ENCODE data around the gene NUP188.

NUP188 gene

GRCh38 chr9:129007766-129008468 is 60.4 kb downstream of the NUP188 start:
- DNase-seq (ENCODE audit: low read depth) = no peak

GRCh38 chr9:129008469-129008965 is 61.0 kb downstream of the NUP188 start:
- DNase-seq (ENCODE audit: low read depth) = no peak

- no peak for DNase-seq (ENCODE audit: low read depth)
These were observed 61.6 kb downstream of the NUP188 start for GRCh38 chr9:129008986-129009583.

- no peak for DNase-seq (ENCODE audit: low read depth)
These were observed 62.2 kb downstream of the NUP188 start for GRCh38 chr9:129009584-129010141.

- DNase-seq (ENCODE audit: low read depth) = no peak
These were observed 62.9 kb downstream of the NUP188 start for GRCh38 chr9:129010267-129010975.

GRCh38 chr9:129011170-129011569 is 63.7 kb downstream of the NUP188 start:
- DNase-seq (ENCODE audit: low read depth) = no peak

GRCh38 chr9:129011761-129012181 is 64.3 kb downstream of the NUP188 start:
- no peak for DNase-seq (ENCODE audit: low read depth)

GRCh38 chr9:129012343-129012742 is 64.8 kb downstream of the NUP188 start:
- no peak for DNase-seq (ENCODE audit: low read depth)

GRCh38 chr9:129012893-129013448 is 65.5 kb downstream of the NUP188 start:
- DNase-seq (ENCODE audit: low read depth) = no peak

GRCh38 chr9:129013674-129014073 is 66.2 kb downstream of the NUP188 start:
- no peak for DNase-seq (ENCODE audit: low read depth)

- DNase-seq (ENCODE audit: low read depth) = no peak
These were observed 66.6 kb downstream of the NUP188 start for GRCh38 chr9:129014124-129014523.

GRCh38 chr9:129014608-129015007 is 67.1 kb downstream of the NUP188 start:
- no peak for DNase-seq (ENCODE audit: low read depth)

- DNase-seq (ENCODE audit: low read depth) = no peak
These were observed 73.6 kb downstream of the NUP188 start for GRCh38 chr9:129021091-129021490.

GRCh38 chr9:129022037-129022436 is 74.5 kb downstream of the NUP188 start:
- no peak for DNase-seq (ENCODE audit: low read depth)

- DNase-seq (ENCODE audit: low read depth) = peak; percentile 94
These were observed 75.8 kb downstream of the NUP188 start for GRCh38 chr9:129023036-129023907.

- no peak for DNase-seq (ENCODE audit: low read depth)
These were observed 76.4 kb downstream of the NUP188 start for GRCh38 chr9:129023908-129024233.

- no peak for DNase-seq (ENCODE audit: low read depth)
These were observed 79.1 kb downstream of the NUP188 start for GRCh38 chr9:129026442-129027223.

- no peak for DNase-seq (ENCODE audit: low read depth)
These were observed 79.8 kb downstream of the NUP188 start for GRCh38 chr9:129027224-129027684.

GRCh38 chr9:129027685-129028191 is 80.2 kb downstream of the NUP188 start:
- DNase-seq (ENCODE audit: low read depth) = no peak

- DNase-seq (ENCODE audit: low read depth) = peak; percentile 95
These were observed 80.9 kb downstream of the NUP188 start, which contains the start of gene SH3GLB2 for GRCh38 chr9:129028192-129028966. TSS of gene SH3GLB2 (minus strand) at chr9:129028331. CDS start at chr9:129028154, 177 bp downstream.

Data from fibroblast of gingiva (primary cell).